ENCODE measurements around the gene HIP1. TPM values are rescaled to one million over a fixed set of nuclear protein-coding genes. Genes with fewer than 3 reads are reported as not detected.

Gene HIP1
- total RNA-seq, 1 donor: 21.2 TPM

- H3K4me3 ChIP-seq (ENCODE audit: low read depth, low read length): no peak overlapping the region
- no peak for DNase-seq (ENCODE audit: low read depth)
- TF ChIP-seq, protein P1, sequence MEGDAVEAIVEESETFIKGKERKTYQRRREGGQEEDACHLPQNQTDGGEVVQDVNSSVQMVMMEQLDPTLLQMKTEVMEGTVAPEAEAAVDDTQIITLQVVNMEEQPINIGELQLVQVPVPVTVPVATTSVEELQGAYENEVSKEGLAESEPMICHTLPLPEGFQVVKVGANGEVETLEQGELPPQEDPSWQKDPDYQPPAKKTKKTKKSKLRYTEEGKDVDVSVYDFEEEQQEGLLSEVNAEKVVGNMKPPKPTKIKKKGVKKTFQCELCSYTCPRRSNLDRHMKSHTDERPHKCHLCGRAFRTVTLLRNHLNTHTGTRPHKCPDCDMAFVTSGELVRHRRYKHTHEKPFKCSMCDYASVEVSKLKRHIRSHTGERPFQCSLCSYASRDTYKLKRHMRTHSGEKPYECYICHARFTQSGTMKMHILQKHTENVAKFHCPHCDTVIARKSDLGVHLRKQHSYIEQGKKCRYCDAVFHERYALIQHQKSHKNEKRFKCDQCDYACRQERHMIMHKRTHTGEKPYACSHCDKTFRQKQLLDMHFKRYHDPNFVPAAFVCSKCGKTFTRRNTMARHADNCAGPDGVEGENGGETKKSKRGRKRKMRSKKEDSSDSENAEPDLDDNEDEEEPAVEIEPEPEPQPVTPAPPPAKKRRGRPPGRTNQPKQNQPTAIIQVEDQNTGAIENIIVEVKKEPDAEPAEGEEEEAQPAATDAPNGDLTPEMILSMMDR (IDR thresholded peaks at IDR 0.05; ENCODE audit: insufficient read depth, low read depth, low read length): no peak
Observed at GRCh38 chr7:75655536-75655935, 83.2 kb downstream of the HIP1 start.

DNA sequence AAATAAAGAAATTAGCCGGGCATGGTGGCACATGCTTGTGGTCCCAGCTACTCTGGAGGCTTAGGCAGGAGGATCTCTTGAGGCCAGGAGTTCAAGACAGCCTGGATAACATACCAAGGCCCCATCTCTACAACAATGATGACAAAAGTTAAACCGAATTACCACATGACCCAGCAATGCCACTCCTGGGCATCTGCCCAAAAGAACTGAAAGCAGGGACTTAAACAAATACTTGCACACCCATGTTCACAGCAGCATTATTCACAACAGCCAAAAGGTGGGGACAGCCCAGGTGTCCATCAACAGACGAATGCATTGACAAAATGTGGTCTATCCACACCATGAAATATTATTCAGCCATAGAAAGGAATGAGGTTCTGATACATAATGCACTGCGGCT, 83.9 kb downstream of the HIP1 start:
- no peak for DNase-seq (ENCODE audit: low read depth)
- no peak overlapping the region for H3K4me3 ChIP-seq (ENCODE audit: low read depth, low read length)
- TF ChIP-seq, protein P1 (IDR thresholded peaks at IDR 0.05; ENCODE audit: insufficient read depth, low read depth, low read length): no peak

DNA sequence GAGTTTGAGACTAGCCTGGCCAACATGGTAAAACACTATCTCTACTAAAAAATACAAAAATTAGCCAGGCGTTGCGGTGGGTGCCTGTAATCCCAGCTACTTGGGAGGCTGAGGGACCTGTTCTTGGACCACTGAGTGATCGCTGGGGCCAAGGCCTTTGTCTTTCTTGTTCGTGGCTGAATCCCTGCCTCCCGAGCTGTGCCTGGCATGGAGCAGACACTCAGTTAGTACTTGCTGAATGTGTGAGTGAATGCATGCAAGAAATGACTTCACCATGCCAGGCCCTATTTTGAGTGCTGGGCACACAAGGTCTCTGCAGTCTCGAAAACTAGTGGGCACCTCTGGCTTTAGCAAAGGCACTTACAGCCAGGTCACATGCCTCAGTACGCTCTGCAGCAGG, 85.1 kb downstream of the HIP1 start:
- no peak for DNase-seq (ENCODE audit: low read depth)
- TF ChIP-seq, protein P1 (IDR thresholded peaks at IDR 0.05; ENCODE audit: insufficient read depth, low read depth, low read length): no peak
- no peak overlapping the region for H3K4me3 ChIP-seq (ENCODE audit: low read depth, low read length)

GRCh38 chr7:75652788-75653187, 86.0 kb downstream of the HIP1 start:
- no peak overlapping the region for H3K4me3 ChIP-seq (ENCODE audit: low read depth, low read length)
- no peak for DNase-seq (ENCODE audit: low read depth)
- TF ChIP-seq, protein P1 (IDR thresholded peaks at IDR 0.05; ENCODE audit: insufficient read depth, low read depth, low read length): no peak

- DNase-seq (ENCODE audit: low read depth): no peak
- TF ChIP-seq, protein P1 (IDR thresholded peaks at IDR 0.05; ENCODE audit: insufficient read depth, low read depth, low read length): no peak
- H3K4me3 ChIP-seq (ENCODE audit: low read depth, low read length): no peak overlapping the region
Observed at GRCh38 chr7:75650681-75651080, 88.1 kb downstream of the HIP1 start.

DNA sequence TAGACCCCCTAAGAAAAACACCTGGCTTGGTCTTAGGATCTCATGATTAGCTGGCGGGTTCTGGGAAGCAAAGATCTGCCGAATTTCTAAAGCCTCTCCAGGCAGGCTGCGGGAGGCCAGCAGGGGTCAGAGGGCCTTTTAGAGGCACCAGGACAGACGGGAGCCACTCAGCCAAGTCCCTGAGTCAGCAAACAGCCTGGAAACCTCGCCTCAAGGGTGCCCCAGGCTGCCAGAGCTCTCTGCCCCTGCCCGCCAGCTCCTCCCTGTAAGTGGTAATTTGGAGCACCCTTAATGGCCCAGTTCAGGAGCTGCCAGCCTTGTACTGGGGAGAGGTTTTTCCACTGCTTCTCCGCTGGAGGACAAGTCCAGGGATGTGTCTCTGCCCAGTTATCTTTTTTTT, 88.7 kb downstream of the HIP1 start:
- DNase-seq (ENCODE audit: low read depth): no peak
- no peak overlapping the region for H3K4me3 ChIP-seq (ENCODE audit: low read depth, low read length)
- TF ChIP-seq, protein P1 (IDR thresholded peaks at IDR 0.05; ENCODE audit: insufficient read depth, low read depth, low read length): no peak

DNA sequence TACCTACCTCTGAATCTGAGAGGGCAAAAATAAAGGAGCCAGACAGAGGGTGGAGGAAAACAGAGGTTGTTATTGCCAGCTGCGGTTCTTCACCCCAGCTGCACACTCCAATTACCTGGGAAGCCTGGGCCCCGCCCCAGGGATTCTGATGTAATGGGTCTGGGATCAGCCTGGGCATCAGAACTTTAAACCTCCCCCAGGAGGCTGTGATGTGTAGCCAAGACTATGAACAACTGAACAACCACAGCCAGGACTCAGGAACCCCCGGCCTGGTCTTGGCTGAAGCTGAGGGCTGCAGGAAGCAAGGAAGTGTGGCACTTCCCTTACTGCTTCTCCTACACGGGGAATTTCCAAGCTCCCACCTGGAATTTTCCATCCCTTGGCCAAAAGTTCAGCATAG, 89.3 kb downstream of the HIP1 start:
- no peak overlapping the region for H3K4me3 ChIP-seq (ENCODE audit: low read depth, low read length)
- DNase-seq (ENCODE audit: low read depth): no peak
- TF ChIP-seq, protein P1 (IDR thresholded peaks at IDR 0.05; ENCODE audit: insufficient read depth, low read depth, low read length): no peak

All from fibroblast of villous mesenchyme (primary cell).